ENCODE results near the gene PTPRG. TPM values are rescaled to one million over a fixed set of nuclear protein-coding genes. Genes with fewer than 3 reads are reported as not detected.

Gene PTPRG
- total RNA-seq, 1 experiment from 2014 or later: 0.73 TPM

GRCh38 chr3:61559136-61559731 lies 2.1 kb upstream of the PTPRG start:
- TF ChIP-seq EZH2phosphoT487 (IDR thresholded peaks at IDR 0.05; ENCODE audit: borderline replicate concordance, low read length) (no peak), EZH2 (IDR thresholded peaks at IDR 0.05; ENCODE audit: low read length, unreplicated experiment) (no peak), CTCF (conservative IDR thresholded peaks at IDR 0.05; ENCODE audit: low read depth, low read length) (no peak)
- H3K36me3 ChIP-seq (ENCODE audit: low read depth, low read length): no peaks in the 10 kb centered on the region
- H3F3A ChIP-seq (ENCODE audit: low read length, unreplicated experiment): no peaks in the 10 kb centered on the region
- no peak overlapping the region for H3K9ac ChIP-seq (ENCODE audit: low read length)
- no peaks in the 10 kb centered on the region for H3K9me3 ChIP-seq (ENCODE audit: low read length)
- no peak overlapping the region for H2AFZ ChIP-seq (ENCODE audit: low read length)
- BruUV-seq (replicated peaks): no TSS peak
- no peaks in the 10 kb centered on the region for H3K79me2 ChIP-seq (ENCODE audit: low read length)
- ChIA-PET POLR2A (ENCODE audit: unreplicated experiment) (no interaction called here), CTCF (interaction anchor here (0.6 kb wide), 1 partner anchor 177 kb away, joined by 8 read pairs; no protein-coding TSS in a partner anchor)
- H3K9me2 ChIP-seq (replicated peaks; ENCODE audit: low read length): no peaks in the 10 kb centered on the region
- no peak overlapping the region for H3K4me2 ChIP-seq (ENCODE audit: low read length)
- H3K27ac ChIP-seq (ENCODE audit: low read length): no peak overlapping the region
- H4K20me1 ChIP-seq (ENCODE audit: low read length): no peaks in the 10 kb centered on the region
- H3K4me3 ChIP-seq (ENCODE audit: low read length): no peak overlapping the region
- ATAC-seq (no peak), DNase-seq (no peak)
- intact Hi-C loops (cut with micrococcal nuclease): no loop called here
- peaks cover 2% of the 10 kb centered on the region; the same call in 1 of the 2 replicates for H3K4me1 ChIP-seq (ENCODE audit: insufficient read depth, low read length)
- H3K27me3 ChIP-seq (ENCODE audit: low read length): peaks cover 58% of the 10 kb centered on the region

- Histone ChIP-seq H3K9ac (ENCODE audit: low read length) (no peak overlapping the region), H3K36me3 (ENCODE audit: low read depth, low read length) (no peaks in the 10 kb centered on the region), H3K79me2 (ENCODE audit: low read length) (no peaks in the 10 kb centered on the region), H3K27ac (ENCODE audit: low read length) (no peak overlapping the region), H2AFZ (ENCODE audit: low read length) (peak overlapping the region; percentile 95), H3F3A (ENCODE audit: low read length, unreplicated experiment) (no peaks in the 10 kb centered on the region), H3K4me1 (ENCODE audit: insufficient read depth, low read length) (peaks cover 2% of the 10 kb centered on the region; the same call in 1 of the 2 replicates), H3K4me2 (ENCODE audit: low read length) (peak overlapping the region; percentile 97), H3K27me3 (ENCODE audit: low read length) (peaks cover 69% of the 10 kb centered on the region), H3K9me3 (ENCODE audit: low read length) (no peaks in the 10 kb centered on the region), H3K9me2 (replicated peaks; ENCODE audit: low read length) (no peaks in the 10 kb centered on the region), H3K4me3 (ENCODE audit: low read length) (peak overlapping the region; percentile 81), H4K20me1 (ENCODE audit: low read length) (no peaks in the 10 kb centered on the region)
- TF ChIP-seq CTCF (conservative IDR thresholded peaks at IDR 0.05; ENCODE audit: low read depth, low read length) (no peak), EZH2phosphoT487 (IDR thresholded peaks at IDR 0.05; ENCODE audit: borderline replicate concordance, low read length) (peak; percentile 53; the same call in 1 of the 2 replicates)
- intact Hi-C loops (cut with micrococcal nuclease): no loop called here
- DNase-seq (no peak), ATAC-seq (peak; percentile 21)
- no TSS peak for BruUV-seq (replicated peaks)
- ChIA-PET CTCF (no interaction called here), POLR2A (ENCODE audit: unreplicated experiment) (no interaction called here)
Observed at GRCh38 chr3:61560517-61561373, 626 bp upstream of the PTPRG start.

Data from PC-3 (cell line).